HepG2 (cell line): Measurements from ENCODE around the gene ATP8B1.

Experiments used
- BRCA1 ChIP-seq: sonication (generic); formaldehyde crosslinking; IDR thresholded peaks from 2 replicates; pipeline ENCODE4 v1.4.0; 2020; ENCODE audit warnings: missing genetic modification reagents
- EZH2 ChIP-seq: conservative IDR thresholded peaks from 2 replicates; pipeline ENCODE4 v1.6.1; 2012; ENCODE audit warnings: mild to moderate bottlenecking, low read depth, low read length, moderate library complexity
- HOXA7 ChIP-seq: sonication (generic); formaldehyde crosslinking; IDR thresholded peaks from 2 replicates; pipeline ENCODE4 v1.8.1; 2022; ENCODE audit warnings: mild to moderate bottlenecking, missing genetic modification reagents, moderate library complexity
- ZNF704 ChIP-seq: sonication (generic); formaldehyde crosslinking; IDR thresholded peaks from 2 replicates; pipeline ENCODE4 v1.8.1; 2023; ENCODE audit warnings: mild to moderate bottlenecking, inconsistent platforms, moderate library complexity, missing genetic modification reagents, borderline replicate concordance
- TF ChIP-seq, protein P1 (sequence below): sonication (generic); formaldehyde crosslinking; IDR thresholded peaks from 2 replicates; pipeline ENCODE4 v1.5.0; 2020; ENCODE audit warnings: mild to moderate bottlenecking, missing genetic modification reagents, moderate library complexity
- TF ChIP-seq, protein P2 (sequence below): sonication (generic); formaldehyde crosslinking; IDR thresholded peaks from 2 replicates; pipeline ENCODE4 v1.5.0; 2020; ENCODE audit warnings: mild to moderate bottlenecking, missing genetic modification reagents

GRCh38 chr18:57630754-57631595, 172.1 kb downstream of the ATP8B1 start:
- TF ChIP-seq BRCA1 (CRISPR knock-in tag) = no peak
- no peak for TF ChIP-seq EZH2
- TF ChIP-seq HOXA7 = no peak
- no peak for TF ChIP-seq ZNF704 (CRISPR knock-in tag)
- TF ChIP-seq, protein P1, sequence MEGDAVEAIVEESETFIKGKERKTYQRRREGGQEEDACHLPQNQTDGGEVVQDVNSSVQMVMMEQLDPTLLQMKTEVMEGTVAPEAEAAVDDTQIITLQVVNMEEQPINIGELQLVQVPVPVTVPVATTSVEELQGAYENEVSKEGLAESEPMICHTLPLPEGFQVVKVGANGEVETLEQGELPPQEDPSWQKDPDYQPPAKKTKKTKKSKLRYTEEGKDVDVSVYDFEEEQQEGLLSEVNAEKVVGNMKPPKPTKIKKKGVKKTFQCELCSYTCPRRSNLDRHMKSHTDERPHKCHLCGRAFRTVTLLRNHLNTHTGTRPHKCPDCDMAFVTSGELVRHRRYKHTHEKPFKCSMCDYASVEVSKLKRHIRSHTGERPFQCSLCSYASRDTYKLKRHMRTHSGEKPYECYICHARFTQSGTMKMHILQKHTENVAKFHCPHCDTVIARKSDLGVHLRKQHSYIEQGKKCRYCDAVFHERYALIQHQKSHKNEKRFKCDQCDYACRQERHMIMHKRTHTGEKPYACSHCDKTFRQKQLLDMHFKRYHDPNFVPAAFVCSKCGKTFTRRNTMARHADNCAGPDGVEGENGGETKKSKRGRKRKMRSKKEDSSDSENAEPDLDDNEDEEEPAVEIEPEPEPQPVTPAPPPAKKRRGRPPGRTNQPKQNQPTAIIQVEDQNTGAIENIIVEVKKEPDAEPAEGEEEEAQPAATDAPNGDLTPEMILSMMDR = no peak
- TF ChIP-seq, protein P2, sequence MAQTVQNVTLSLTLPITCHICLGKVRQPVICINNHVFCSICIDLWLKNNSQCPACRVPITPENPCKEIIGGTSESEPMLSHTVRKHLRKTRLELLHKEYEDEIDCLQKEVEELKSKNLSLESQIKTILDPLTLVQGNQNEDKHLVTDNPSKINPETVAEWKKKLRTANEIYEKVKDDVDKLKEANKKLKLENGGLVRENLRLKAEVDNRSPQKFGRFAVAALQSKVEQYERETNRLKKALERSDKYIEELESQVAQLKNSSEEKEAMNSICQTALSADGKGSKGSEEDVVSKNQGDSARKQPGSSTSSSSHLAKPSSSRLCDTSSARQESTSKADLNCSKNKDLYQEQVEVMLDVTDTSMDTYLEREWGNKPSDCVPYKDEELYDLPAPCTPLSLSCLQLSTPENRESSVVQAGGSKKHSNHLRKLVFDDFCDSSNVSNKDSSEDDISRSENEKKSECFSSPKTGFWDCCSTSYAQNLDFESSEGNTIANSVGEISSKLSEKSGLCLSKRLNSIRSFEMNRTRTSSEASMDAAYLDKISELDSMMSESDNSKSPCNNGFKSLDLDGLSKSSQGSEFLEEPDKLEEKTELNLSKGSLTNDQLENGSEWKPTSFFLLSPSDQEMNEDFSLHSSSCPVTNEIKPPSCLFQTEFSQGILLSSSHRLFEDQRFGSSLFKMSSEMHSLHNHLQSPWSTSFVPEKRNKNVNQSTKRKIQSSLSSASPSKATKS (CRISPR knock-in tag) = no peak
